GM10266 (cell line): Measurements from ENCODE around the gene COL26A1.

Experiments used
- DNase-seq: peaks from one replicate; pipeline ENCODE4 v3.0.0; 2012; ENCODE audit errors: extremely low spot score
- CTCF ChIP-seq: IDR thresholded peaks from 2 replicates; pipeline ENCODE4 v1.5.1; 2012; ENCODE audit warnings: mild to moderate bottlenecking, low read depth; ENCODE audit not compliant: control insufficient read depth, insufficient read depth; ENCODE audit errors: missing control alignments

COL26A1 gene

GRCh38 chr7:101435461-101436220 is 73.0 kb downstream of the COL26A1 start:
- TF ChIP-seq CTCF = no peak
- DNase-seq = no peak

GRCh38 chr7:101436221-101436735 is 73.6 kb downstream of the COL26A1 start:
- no peak for DNase-seq

GRCh38 chr7:101436857-101437576 is 74.3 kb downstream of the COL26A1 start:
- DNase-seq = no peak

More at GRCh38 chr7:101436221-101436735, 73.6 kb downstream of the COL26A1 start:
- no peak for TF ChIP-seq CTCF

GRCh38 chr7:101441890-101442289 is 79.2 kb downstream of the COL26A1 start:
- no peak for DNase-seq
- no peak for TF ChIP-seq CTCF

More at GRCh38 chr7:101436857-101437576, 74.3 kb downstream of the COL26A1 start:
- no peak for TF ChIP-seq CTCF

GRCh38 chr7:101442426-101443070 is 79.9 kb downstream of the COL26A1 start:
- DNase-seq = no peak

GRCh38 chr7:101450064-101450463 is 87.4 kb downstream of the COL26A1 start:
- DNase-seq = no peak
- no peak for TF ChIP-seq CTCF

More at GRCh38 chr7:101442426-101443070, 79.9 kb downstream of the COL26A1 start:
- no peak for TF ChIP-seq CTCF

- DNase-seq = no peak
- no peak for TF ChIP-seq CTCF
Measured at GRCh38 chr7:101453617-101454016, 90.9 kb downstream of the COL26A1 start.
